Neural cell (in vitro differentiated cells): ENCODE measurements around the gene EPS15. TPM values are rescaled to one million over a fixed set of nuclear protein-coding genes. Genes with fewer than 3 reads are reported as not detected.

ENCODE experiments used
- polyA plus RNA-seq: library from polyadenylated mRNA; depleted of rRNA; stranded (reverse); fragments of >200 nt; gene quantifications from 2 replicates; pipeline ENCODE4 v1.2.3, GENCODE V29; 2014
- small RNA-seq, 3 experiments: library from RNA; depleted of rRNA; stranded (forward); fragments of <200 nt; gene quantifications; one replicate each; pipeline ENCODE3, GENCODE V24; 2012

EPS15 gene
- polyA plus RNA-seq, 1 donor from 2014 or later: 101 TPM

Small RNA genes lying within 50 kb of the gene (small RNA-seq; reads per million reads assigned to genes)
- gene RNU6-1281P (0 reads per million in 3 experiments), gene RNU6-877P (0 reads per million in 3 experiments)

Other genes starting within 250 kb of the EPS15 start
- gene TTC39A, start 188.7 kb downstream of the EPS15 start, polyA plus RNA-seq: 1.1 and 1.2 TPM in 2 replicates
- gene OSBPL9, start 97.8 kb upstream of the EPS15 start, polyA plus RNA-seq: 101 and 117 TPM in 2 replicates